Nephron progenitor cell (in vitro differentiated cells): Measurements from ENCODE around the gene HAO2.
"Not testable (repeated sequence)": the region's sequence is repeated elsewhere in the genome, so short reads cannot be mapped to it uniquely, and the experiment has no call there.

Experiments used
- DNase-seq: peaks from one replicate; pipeline ENCODE4 v3.0.0; 2021
- H3K27ac Mint-ChIP-seq: 2 replicates; pipeline ENCODE4 v1.8.0; 2021; ENCODE audit warnings: mild to moderate bottlenecking, moderate library complexity, mixed read lengths
- H3K27me3 Mint-ChIP-seq: 2 replicates; pipeline ENCODE4 v1.8.0; 2021; ENCODE audit warnings: mild to moderate bottlenecking, low read depth, mixed read lengths; ENCODE audit not compliant: poor library complexity
- H3K36me3 Mint-ChIP-seq: 2 replicates; pipeline ENCODE4 v1.8.0; 2021; ENCODE audit warnings: low read depth, mixed read lengths
- H3K4me1 Mint-ChIP-seq: 2 replicates; pipeline ENCODE4 v1.8.0; 2021; ENCODE audit warnings: mixed read lengths
- H3K4me3 Mint-ChIP-seq: 2 replicates; pipeline ENCODE4 v1.8.0; 2021; ENCODE audit warnings: mild to moderate bottlenecking, moderate library complexity, mixed read lengths
- H3K9me3 Mint-ChIP-seq: 2 replicates; pipeline ENCODE4 v1.8.0; 2021; ENCODE audit warnings: mild to moderate bottlenecking, moderate library complexity, mixed read lengths
- CTCF ChIP-seq: fragments of 200-600 bp; sonication (generic); IDR thresholded peaks from 2 replicates; pipeline ENCODE4 v1.5.0; 2021; ENCODE audit warnings: antibody characterized with exemption

HAO2 gene

GRCh38 chr1:119348941-119349340 is 19.6 kb upstream of the HAO2 start:
- no peaks in the 10 kb centered on the region for H3K4me1 Mint-ChIP-seq
- no peaks in the 10 kb centered on the region for H3K27me3 Mint-ChIP-seq
- DNase-seq: no peak
- no peaks in the 10 kb centered on the region for H3K36me3 Mint-ChIP-seq
- no peak overlapping the region for H3K27ac Mint-ChIP-seq
- TF ChIP-seq CTCF: no peak
- peaks cover 13% of the 10 kb centered on the region for H3K9me3 Mint-ChIP-seq
- H3K4me3 Mint-ChIP-seq: no peak overlapping the region

GRCh38 chr1:119350866-119351265 is 17.7 kb upstream of the HAO2 start:
- H3K27ac Mint-ChIP-seq, H3K4me1 Mint-ChIP-seq, H3K27me3 Mint-ChIP-seq, H3K9me3 Mint-ChIP-seq, H3K4me3 Mint-ChIP-seq, H3K36me3 Mint-ChIP-seq, DNase-seq: not testable (repeated sequence)

- H3K4me3 Mint-ChIP-seq: no peak overlapping the region
- H3K4me1 Mint-ChIP-seq: no peaks in the 10 kb centered on the region
- no peaks in the 10 kb centered on the region for H3K27me3 Mint-ChIP-seq
- no peak for DNase-seq
- peaks cover 16% of the 10 kb centered on the region for H3K9me3 Mint-ChIP-seq
- H3K27ac Mint-ChIP-seq: no peak overlapping the region
- H3K36me3 Mint-ChIP-seq: no peaks in the 10 kb centered on the region
- no peak for TF ChIP-seq CTCF
Observed at GRCh38 chr1:119351997-119352396, 16.6 kb upstream of the HAO2 start.

GRCh38 chr1:119353836-119354235 is 14.7 kb upstream of the HAO2 start:
- peak overlapping the region; percentile 33 for H3K27ac Mint-ChIP-seq
- no peak for DNase-seq
- H3K4me3 Mint-ChIP-seq: no peak overlapping the region
- peaks cover 17% of the 10 kb centered on the region for H3K9me3 Mint-ChIP-seq
- H3K36me3 Mint-ChIP-seq: no peaks in the 10 kb centered on the region
- peaks cover 13% of the 10 kb centered on the region for H3K4me1 Mint-ChIP-seq
- no peak for TF ChIP-seq CTCF
- H3K27me3 Mint-ChIP-seq: peaks cover 2% of the 10 kb centered on the region

GRCh38 chr1:119358636-119359035 is 9.9 kb upstream of the HAO2 start:
- TF ChIP-seq CTCF: no peak
- Mint-ChIP-seq H3K4me3 (no peak overlapping the region), H3K4me1 (peaks cover 13% of the 10 kb centered on the region), H3K36me3 (no peaks in the 10 kb centered on the region), H3K9me3 (peaks cover 17% of the 10 kb centered on the region), H3K27ac (no peak overlapping the region), H3K27me3 (peaks cover 2% of the 10 kb centered on the region)
- no peak for DNase-seq

- no peaks in the 10 kb centered on the region for H3K36me3 Mint-ChIP-seq
- peaks cover 17% of the 10 kb centered on the region for H3K9me3 Mint-ChIP-seq
- peaks cover 13% of the 10 kb centered on the region for H3K4me1 Mint-ChIP-seq
- no peak for TF ChIP-seq CTCF
- no peak overlapping the region for H3K4me3 Mint-ChIP-seq
- DNase-seq: no peak
- H3K27me3 Mint-ChIP-seq: peaks cover 2% of the 10 kb centered on the region
- no peak overlapping the region for H3K27ac Mint-ChIP-seq
Observed at GRCh38 chr1:119359730-119360129, 8.9 kb upstream of the HAO2 start.
